GM23338 (cell line): ENCODE measurements around the gene IPP. TPM values are rescaled to one million over a fixed set of nuclear protein-coding genes. Genes with fewer than 3 reads are reported as not detected.

Source experiments
- ATAC-seq: fragments of 200-7000 bp; cut with Tn5 transposase; 3 replicates; pipeline ENCODE4 v1.9.1; 2020
- DNase-seq: peaks from one replicate; pipeline ENCODE4 v3.0.0-alpha.2; 2015; ENCODE audit warnings: low spot score
- H2AFZ ChIP-seq: fragments of 200-600 bp; sonication (generic); 2 replicates; pipeline ENCODE4 v1.8.0; 2016; ENCODE audit warnings: antibody characterized with exemption, mild to moderate bottlenecking, moderate library complexity
- H3F3A ChIP-seq: fragments of 200-600 bp; sonication (generic); replicated peaks from 2 replicates; pipeline ENCODE4 v1.8.0; 2017; ENCODE audit warnings: antibody characterized with exemption, mixed run types, low read depth
- H3K27ac ChIP-seq: fragments of 200-600 bp; sonication (generic); 2 replicates; pipeline ENCODE4 v1.6.1; 2016; ENCODE audit warnings: low read depth
- H3K27me3 ChIP-seq: fragments of 200-600 bp; sonication (generic); 2 replicates; pipeline ENCODE4 v1.8.0; 2016; ENCODE audit warnings: mild to moderate bottlenecking, mixed run types, moderate library complexity; ENCODE audit not compliant: insufficient read depth
- H3K36me3 ChIP-seq: fragments of 200-600 bp; sonication (generic); 2 replicates; pipeline ENCODE4 v1.8.0; 2016; ENCODE audit warnings: mild to moderate bottlenecking; ENCODE audit not compliant: insufficient read depth
- H3K4me1 ChIP-seq: fragments of 200-600 bp; sonication (generic); 2 replicates; pipeline ENCODE4 v1.8.0; 2016; ENCODE audit warnings: mild to moderate bottlenecking, moderate library complexity; ENCODE audit not compliant: insufficient read depth
- H3K4me2 ChIP-seq: fragments of 200-600 bp; sonication (generic); 2 replicates; pipeline ENCODE4 v1.7.1; 2017; ENCODE audit warnings: mixed run types
- H3K4me3 ChIP-seq: fragments of 200-600 bp; sonication (generic); 2 replicates; pipeline ENCODE4 v1.6.1; 2016; ENCODE audit warnings: mixed run types
- H3K79me2 ChIP-seq: fragments of 200-600 bp; sonication (generic); replicated peaks from 2 replicates; pipeline ENCODE4 v1.8.0; 2017; ENCODE audit warnings: mild to moderate bottlenecking; ENCODE audit not compliant: insufficient read depth
- H3K9me2 ChIP-seq: fragments of 200-600 bp; sonication (generic); 2 replicates; pipeline ENCODE4 v1.8.0; 2017; ENCODE audit not compliant: insufficient read depth
- H4K20me1 ChIP-seq: fragments of 200-600 bp; sonication (generic); replicated peaks from 2 replicates; pipeline ENCODE4 v1.8.0; 2017; ENCODE audit warnings: mild to moderate bottlenecking; ENCODE audit not compliant: insufficient read depth
- H3K27ac Mint-ChIP-seq: 2 replicates; pipeline ENCODE4 v1.8.0; 2020; ENCODE audit warnings: inconsistent platforms, mild to moderate bottlenecking, moderate library complexity, mixed read lengths
- H3K27me3 Mint-ChIP-seq: 3 replicates; pipeline ENCODE4 v1.8.0; 2022; ENCODE audit warnings: low read depth, mild to moderate bottlenecking, moderate library complexity, mixed read lengths, inconsistent platforms; ENCODE audit not compliant: insufficient read depth, poor library complexity
- H3K36me3 Mint-ChIP-seq: 3 replicates; pipeline ENCODE4 v1.8.0; 2021; ENCODE audit warnings: low read depth, mild to moderate bottlenecking, inconsistent platforms, moderate library complexity, mixed read lengths
- H3K4me1 Mint-ChIP-seq: 3 replicates; pipeline ENCODE4 v1.8.0; 2020; ENCODE audit warnings: mild to moderate bottlenecking, inconsistent platforms, mixed read lengths
- H3K4me3 Mint-ChIP-seq: 3 replicates; pipeline ENCODE4 v1.8.0; 2021; ENCODE audit warnings: moderate library complexity, mild to moderate bottlenecking, inconsistent platforms, mixed read lengths
- H3K9me3 Mint-ChIP-seq: 3 replicates; pipeline ENCODE4 v1.8.0; 2020; ENCODE audit warnings: moderate library complexity, mild to moderate bottlenecking, inconsistent platforms, mixed read lengths
- JUNB ChIP-seq: IDR thresholded peaks from one replicate; pipeline ENCODE4 v1.6.1; 2016; ENCODE audit warnings: antibody characterized with exemption; ENCODE audit not compliant: unreplicated experiment
- NANOG ChIP-seq: IDR thresholded peaks from 2 replicates; pipeline ENCODE4 v1.6.1; 2016; ENCODE audit warnings: antibody characterized with exemption, borderline replicate concordance
- REST ChIP-seq: IDR thresholded peaks from one replicate; pipeline ENCODE4 v1.6.1; 2018; ENCODE audit warnings: antibody characterized with exemption; ENCODE audit not compliant: unreplicated experiment
- STAT1 ChIP-seq: IDR thresholded peaks from one replicate; pipeline ENCODE4 v1.6.1; 2016; ENCODE audit warnings: antibody characterized with exemption; ENCODE audit not compliant: unreplicated experiment
- ZNF114 ChIP-seq: fragments of 250-450 bp; sonication (Bioruptor Pico); IDR thresholded peaks from 2 replicates; pipeline ENCODE4 v1.5.0; 2020; ENCODE audit warnings: mild to moderate bottlenecking, moderate library complexity
- ZNF331 ChIP-seq: fragments of 250-450 bp; sonication (Bioruptor Pico); IDR thresholded peaks from 2 replicates; pipeline ENCODE4 v1.5.0; 2020; ENCODE audit warnings: low read depth, mild to moderate bottlenecking, moderate library complexity
- polyA plus RNA-seq: library from polyadenylated mRNA; unstranded; fragments of >200 nt; fragmentation: Nextera tagmentation; extraction: Ambion mirVana; gene quantifications from 2 replicates; pipeline ENCODE4 v1.2.1, GENCODE V29; 2016
- total RNA-seq: library from RNA; depleted of rRNA; stranded (reverse); fragments of >200 nt; shearing (Covaris generic); gene quantifications from 2 replicates; pipeline ENCODE4 v1.2.3, GENCODE V29; 2014
- TF ChIP-seq, protein P1 (sequence below): fragments of 250-450 bp; sonication (Bioruptor Pico); IDR thresholded peaks from 2 replicates; pipeline ENCODE4 v1.5.0; 2020; ENCODE audit warnings: mild to moderate bottlenecking, moderate library complexity
- TF ChIP-seq, protein P2 (sequence below): IDR thresholded peaks from 2 replicates; pipeline ENCODE4 v1.6.1; 2016; ENCODE audit warnings: antibody characterized with exemption

Gene IPP
- total and polyA plus RNA-seq, 2 experiments from 2014 or later, result 1.8 to 2.8 TPM

- no peak overlapping the region for H3K27ac Mint-ChIP-seq
- H4K20me1 ChIP-seq, result no peaks in the 10 kb centered on the region
- H3K4me1 ChIP-seq, result no peaks in the 10 kb centered on the region
- no peaks in the 10 kb centered on the region for H3K27me3 Mint-ChIP-seq
- no peaks in the 10 kb centered on the region for H3K36me3 Mint-ChIP-seq
- H3K27ac ChIP-seq, result no peak overlapping the region
- TF ChIP-seq JUNB (no peak), STAT1 (no peak), ZNF114 (no peak), NANOG (no peak)
- TF ChIP-seq, protein P1, sequence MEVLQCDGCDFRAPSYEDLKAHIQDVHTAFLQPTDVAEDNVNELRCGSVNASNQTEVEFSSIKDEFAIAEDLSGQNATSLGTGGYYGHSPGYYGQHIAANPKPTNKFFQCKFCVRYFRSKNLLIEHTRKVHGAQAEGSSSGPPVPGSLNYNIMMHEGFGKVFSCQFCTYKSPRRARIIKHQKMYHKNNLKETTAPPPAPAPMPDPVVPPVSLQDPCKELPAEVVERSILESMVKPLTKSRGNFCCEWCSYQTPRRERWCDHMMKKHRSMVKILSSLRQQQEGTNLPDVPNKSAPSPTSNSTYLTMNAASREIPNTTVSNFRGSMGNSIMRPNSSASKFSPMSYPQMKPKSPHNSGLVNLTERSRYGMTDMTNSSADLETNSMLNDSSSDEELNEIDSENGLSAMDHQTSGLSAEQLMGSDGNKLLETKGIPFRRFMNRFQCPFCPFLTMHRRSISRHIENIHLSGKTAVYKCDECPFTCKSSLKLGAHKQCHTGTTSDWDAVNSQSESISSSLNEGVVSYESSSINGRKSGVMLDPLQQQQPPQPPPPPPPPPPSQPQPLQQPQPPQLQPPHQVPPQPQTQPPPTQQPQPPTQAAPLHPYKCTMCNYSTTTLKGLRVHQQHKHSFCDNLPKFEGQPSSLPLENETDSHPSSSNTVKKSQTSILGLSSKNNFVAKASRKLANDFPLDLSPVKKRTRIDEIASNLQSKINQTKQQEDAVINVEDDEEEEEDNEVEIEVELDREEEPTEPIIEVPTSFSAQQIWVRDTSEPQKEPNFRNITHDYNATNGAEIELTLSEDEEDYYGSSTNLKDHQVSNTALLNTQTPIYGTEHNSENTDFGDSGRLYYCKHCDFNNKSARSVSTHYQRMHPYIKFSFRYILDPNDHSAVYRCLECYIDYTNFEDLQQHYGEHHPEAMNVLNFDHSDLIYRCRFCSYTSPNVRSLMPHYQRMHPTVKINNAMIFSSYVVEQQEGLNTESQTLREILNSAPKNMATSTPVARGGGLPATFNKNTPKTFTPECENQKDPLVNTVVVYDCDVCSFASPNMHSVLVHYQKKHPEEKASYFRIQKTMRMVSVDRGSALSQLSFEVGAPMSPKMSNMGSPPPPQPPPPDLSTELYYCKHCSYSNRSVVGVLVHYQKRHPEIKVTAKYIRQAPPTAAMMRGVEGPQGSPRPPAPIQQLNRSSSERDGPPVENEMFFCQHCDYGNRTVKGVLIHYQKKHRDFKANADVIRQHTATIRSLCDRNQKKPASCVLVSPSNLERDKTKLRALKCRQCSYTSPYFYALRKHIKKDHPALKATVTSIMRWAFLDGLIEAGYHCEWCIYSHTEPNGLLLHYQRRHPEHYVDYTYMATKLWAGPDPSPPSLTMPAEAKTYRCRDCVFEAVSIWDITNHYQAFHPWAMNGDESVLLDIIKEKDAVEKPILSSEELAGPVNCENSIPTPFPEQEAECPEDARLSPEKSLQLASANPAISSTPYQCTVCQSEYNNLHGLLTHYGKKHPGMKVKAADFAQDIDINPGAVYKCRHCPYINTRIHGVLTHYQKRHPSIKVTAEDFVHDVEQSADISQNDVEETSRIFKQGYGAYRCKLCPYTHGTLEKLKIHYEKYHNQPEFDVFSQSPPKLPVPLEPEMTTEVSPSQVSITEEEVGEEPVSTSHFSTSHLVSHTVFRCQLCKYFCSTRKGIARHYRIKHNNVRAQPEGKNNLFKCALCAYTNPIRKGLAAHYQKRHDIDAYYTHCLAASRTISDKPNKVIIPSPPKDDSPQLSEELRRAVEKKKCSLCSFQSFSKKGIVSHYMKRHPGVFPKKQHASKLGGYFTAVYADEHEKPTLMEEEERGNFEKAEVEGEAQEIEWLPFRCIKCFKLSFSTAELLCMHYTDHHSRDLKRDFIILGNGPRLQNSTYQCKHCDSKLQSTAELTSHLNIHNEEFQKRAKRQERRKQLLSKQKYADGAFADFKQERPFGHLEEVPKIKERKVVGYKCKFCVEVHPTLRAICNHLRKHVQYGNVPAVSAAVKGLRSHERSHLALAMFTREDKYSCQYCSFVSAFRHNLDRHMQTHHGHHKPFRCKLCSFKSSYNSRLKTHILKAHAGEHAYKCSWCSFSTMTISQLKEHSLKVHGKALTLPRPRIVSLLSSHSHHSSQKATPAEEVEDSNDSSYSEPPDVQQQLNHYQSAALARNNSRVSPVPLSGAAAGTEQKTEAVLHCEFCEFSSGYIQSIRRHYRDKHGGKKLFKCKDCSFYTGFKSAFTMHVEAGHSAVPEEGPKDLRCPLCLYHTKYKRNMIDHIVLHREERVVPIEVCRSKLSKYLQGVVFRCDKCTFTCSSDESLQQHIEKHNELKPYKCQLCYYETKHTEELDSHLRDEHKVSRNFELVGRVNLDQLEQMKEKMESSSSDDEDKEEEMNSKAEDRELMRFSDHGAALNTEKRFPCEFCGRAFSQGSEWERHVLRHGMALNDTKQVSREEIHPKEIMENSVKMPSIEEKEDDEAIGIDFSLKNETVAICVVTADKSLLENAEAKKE (CRISPR knock-in tag), result no peak
- H3K4me1 Mint-ChIP-seq, result peaks cover 2% of the 10 kb centered on the region; the same call in 1 of the 3 replicates
- H3F3A ChIP-seq, result no peaks in the 10 kb centered on the region
- no peak overlapping the region for H3K4me3 Mint-ChIP-seq
- DNase-seq, result no peak
- peaks cover 12% of the 10 kb centered on the region; the same call in 2 of the 3 replicates for H3K9me3 Mint-ChIP-seq
- no peak overlapping the region for H3K4me3 ChIP-seq
- H3K79me2 ChIP-seq, result no peaks in the 10 kb centered on the region
- H3K4me2 ChIP-seq, result no peak overlapping the region
- no peaks in the 10 kb centered on the region for H3K36me3 ChIP-seq
- H3K9me2 ChIP-seq, result no peaks in the 10 kb centered on the region
- no peak overlapping the region for H2AFZ ChIP-seq
- no peak for ATAC-seq
- no peaks in the 10 kb centered on the region for H3K27me3 ChIP-seq
Observed at GRCh38 chr1:45765999-45766792, 15.7 kb upstream of the IPP start.

- Histone ChIP-seq H3K4me3 (no peak overlapping the region), H3K4me1 (no peaks in the 10 kb centered on the region), H4K20me1 (no peaks in the 10 kb centered on the region), H3K4me2 (no peak overlapping the region), H3K36me3 (no peaks in the 10 kb centered on the region), H3K27me3 (no peaks in the 10 kb centered on the region), H3F3A (no peaks in the 10 kb centered on the region), H3K79me2 (no peaks in the 10 kb centered on the region), H3K9me2 (peaks cover 3% of the 10 kb centered on the region; the same call in 1 of the 2 replicates), H3K27ac (no peak overlapping the region), H2AFZ (no peak overlapping the region)
- H3K4me3 Mint-ChIP-seq, result no peak overlapping the region
- no peak for DNase-seq
- H3K36me3 Mint-ChIP-seq, result no peaks in the 10 kb centered on the region
- no peaks in the 10 kb centered on the region for H3K4me1 Mint-ChIP-seq
- no peaks in the 10 kb centered on the region for H3K27me3 Mint-ChIP-seq
- peaks cover 12% of the 10 kb centered on the region; the same call in 2 of the 3 replicates for H3K9me3 Mint-ChIP-seq
- no peak overlapping the region for H3K27ac Mint-ChIP-seq
- ATAC-seq, result no peak
- TF ChIP-seq ZNF331 (CRISPR knock-in tag) (no peak), STAT1 (no peak), JUNB (no peak), REST (no peak)
- TF ChIP-seq, protein P2, sequence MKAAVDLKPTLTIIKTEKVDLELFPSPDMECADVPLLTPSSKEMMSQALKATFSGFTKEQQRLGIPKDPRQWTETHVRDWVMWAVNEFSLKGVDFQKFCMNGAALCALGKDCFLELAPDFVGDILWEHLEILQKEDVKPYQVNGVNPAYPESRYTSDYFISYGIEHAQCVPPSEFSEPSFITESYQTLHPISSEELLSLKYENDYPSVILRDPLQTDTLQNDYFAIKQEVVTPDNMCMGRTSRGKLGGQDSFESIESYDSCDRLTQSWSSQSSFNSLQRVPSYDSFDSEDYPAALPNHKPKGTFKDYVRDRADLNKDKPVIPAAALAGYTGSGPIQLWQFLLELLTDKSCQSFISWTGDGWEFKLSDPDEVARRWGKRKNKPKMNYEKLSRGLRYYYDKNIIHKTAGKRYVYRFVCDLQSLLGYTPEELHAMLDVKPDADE, result no peak
Observed at GRCh38 chr1:45762291-45762690, 11.8 kb upstream of the IPP start.
